Measurements from ENCODE around the gene PPID. TPM values are rescaled to one million over a fixed set of nuclear protein-coding genes. Genes with fewer than 3 reads are reported as not detected.

The PPID gene
- polyA plus RNA-seq, 1 donor from 2014 or later, result 65.2 TPM

- Histone ChIP-seq H3K27me3 (ENCODE audit: insufficient read depth, low read depth, low read length) (no peaks in the 10 kb centered on the region), H3K9me3 (ENCODE audit: low read length) (no peaks in the 10 kb centered on the region), H3K36me3 (ENCODE audit: insufficient read depth, low read length) (no peaks in the 10 kb centered on the region), H3K4me3 (ENCODE audit: low read length) (no peak overlapping the region), H3K9ac (ENCODE audit: low read length) (no peak overlapping the region), H4K20me1 (ENCODE audit: insufficient read depth) (no peaks in the 10 kb centered on the region), H3K9me2 (ENCODE audit: insufficient read depth, low read length) (no peaks in the 10 kb centered on the region), H3K79me2 (replicated peaks; ENCODE audit: insufficient read depth, low read length) (no peaks in the 10 kb centered on the region), H3F3A (ENCODE audit: insufficient read depth, low read length, poor library complexity, severe bottlenecking) (no peaks in the 10 kb centered on the region), H2AFZ (ENCODE audit: low read depth, low read length) (no peak overlapping the region), H3K4me2 (ENCODE audit: low read length) (no peak overlapping the region), H3K27ac (ENCODE audit: low read length) (no peak overlapping the region)
- no peak for TF ChIP-seq TAF1 (IDR thresholded peaks at IDR 0.05; ENCODE audit: low read depth)
- TF ChIP-seq SMC3 (conservative IDR thresholded peaks at IDR 0.05; ENCODE audit: poor library complexity), result no peak
- TF ChIP-seq REST (IDR thresholded peaks at IDR 0.05; ENCODE audit: borderline replicate concordance), result no peak
- TF ChIP-seq POLR2AphosphoS5 (IDR thresholded peaks at IDR 0.05), result no peak
- TF ChIP-seq CTCF (IDR thresholded peaks at IDR 0.05; ENCODE audit: poor library complexity, severe bottlenecking), result no peak
- no peak for TF ChIP-seq RAD21 (conservative IDR thresholded peaks at IDR 0.05)
- TF ChIP-seq MXI1 (conservative IDR thresholded peaks at IDR 0.05; ENCODE audit: poor library complexity, severe bottlenecking), result no peak
- TF ChIP-seq EP300 (conservative IDR thresholded peaks at IDR 0.05; ENCODE audit: poor library complexity, severe bottlenecking), result no peak
- TF ChIP-seq EZH2 (IDR thresholded peaks at IDR 0.05; ENCODE audit: borderline replicate concordance, insufficient read depth, low read length, poor library complexity, severe bottlenecking), result no peak
These were observed 41.1 kb downstream of the PPID start for GRCh38 chr4:158682066-158682465.

GRCh38 chr4:158681629-158682028 lies 41.6 kb downstream of the PPID start:
- no peak overlapping the region for H2AFZ ChIP-seq (ENCODE audit: low read depth, low read length)
- H3K4me2 ChIP-seq (ENCODE audit: low read length), result no peak overlapping the region
- H3K27ac ChIP-seq (ENCODE audit: low read length), result no peak overlapping the region
- no peaks in the 10 kb centered on the region for H3K9me2 ChIP-seq (ENCODE audit: insufficient read depth, low read length)
- no peak overlapping the region for H3K4me3 ChIP-seq (ENCODE audit: low read length)
- no peaks in the 10 kb centered on the region for H3K36me3 ChIP-seq (ENCODE audit: insufficient read depth, low read length)
- H3K9ac ChIP-seq (ENCODE audit: low read length), result no peak overlapping the region
- H3K9me3 ChIP-seq (ENCODE audit: low read length), result no peaks in the 10 kb centered on the region
- no peak for TF ChIP-seq CTCF (IDR thresholded peaks at IDR 0.05; ENCODE audit: poor library complexity, severe bottlenecking)
- TF ChIP-seq EP300 (conservative IDR thresholded peaks at IDR 0.05; ENCODE audit: poor library complexity, severe bottlenecking), result no peak
- TF ChIP-seq MXI1 (conservative IDR thresholded peaks at IDR 0.05; ENCODE audit: poor library complexity, severe bottlenecking), result no peak
- H3K79me2 ChIP-seq (replicated peaks; ENCODE audit: insufficient read depth, low read length), result no peaks in the 10 kb centered on the region
- H3F3A ChIP-seq (ENCODE audit: insufficient read depth, low read length, poor library complexity, severe bottlenecking), result no peaks in the 10 kb centered on the region
- H3K27me3 ChIP-seq (ENCODE audit: insufficient read depth, low read depth, low read length), result no peaks in the 10 kb centered on the region
- no peaks in the 10 kb centered on the region for H4K20me1 ChIP-seq (ENCODE audit: insufficient read depth)

Data from neural cell (in vitro differentiated cells).